ENCODE results near the gene KCTD1.

KCTD1 gene

DNA sequence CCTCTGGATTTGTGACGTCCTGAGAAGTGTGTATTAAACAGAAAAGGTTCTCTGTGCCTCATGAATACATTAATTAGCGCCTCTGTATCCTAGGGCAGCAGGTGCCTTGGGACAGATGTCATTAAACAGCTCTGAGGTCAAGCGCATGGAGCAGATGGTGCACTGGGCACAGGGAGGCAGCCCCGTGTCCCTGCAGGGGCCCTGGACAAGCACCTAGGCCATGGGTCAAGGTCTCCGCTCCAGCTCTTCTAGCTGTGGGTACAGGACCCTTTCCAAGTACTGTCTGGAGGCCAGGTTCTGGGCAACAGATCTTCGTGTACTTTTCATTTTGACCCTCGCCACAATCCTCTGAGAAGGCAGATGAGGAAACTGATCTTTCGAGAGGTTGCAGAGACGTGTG is 126.4 kb downstream of the KCTD1 start:
- no peaks in the 10 kb centered on the region for H3K27me3 ChIP-seq (ENCODE audit: insufficient read depth, poor library complexity, severe bottlenecking)
- TF ChIP-seq SPI1 (IDR thresholded peaks at IDR 0.05; ENCODE audit: borderline replicate concordance, low read depth), result no peak
- TF ChIP-seq CTCF (IDR thresholded peaks at IDR 0.05; ENCODE audit: insufficient read depth, low read length), result no peak
- no peak for TF ChIP-seq POLR2AphosphoS5 (IDR thresholded peaks at IDR 0.05; ENCODE audit: low read depth)
- no peak for TF ChIP-seq REST (IDR thresholded peaks at IDR 0.05; ENCODE audit: insufficient replicate concordance, low read depth)
- no peak for TF ChIP-seq GABPA (IDR thresholded peaks at IDR 0.05; ENCODE audit: low read depth)
- no peak overlapping the region for H3K4me3 ChIP-seq (replicated peaks; ENCODE audit: insufficient read depth, low read length)
- H3K27ac ChIP-seq (replicated peaks), result no peak overlapping the region
- DNase-seq (ENCODE audit: low read depth in 1 of 2, low spot score in 1 of 2), result no peak

DNA sequence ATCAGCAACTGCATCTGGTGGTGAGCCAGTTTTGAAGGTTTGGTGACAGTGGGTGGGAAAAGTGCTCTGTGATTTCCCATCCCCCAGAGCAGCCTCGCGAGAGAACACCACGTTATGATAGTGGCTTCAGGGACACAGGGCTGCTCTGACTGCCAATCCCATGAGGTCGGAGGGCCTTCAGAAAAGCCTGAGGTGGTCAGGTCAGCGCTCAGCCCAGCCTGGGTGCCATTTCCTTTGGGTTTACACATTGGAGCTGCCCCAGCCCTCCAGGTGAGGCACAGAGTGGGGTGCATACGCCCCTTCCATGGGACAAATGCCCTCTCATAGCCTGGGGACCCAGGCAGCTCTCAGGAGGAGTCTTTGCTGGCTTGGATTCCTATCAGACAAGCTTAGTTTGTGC is 126.8 kb downstream of the KCTD1 start:
- Histone ChIP-seq H3K27ac (replicated peaks) (no peak overlapping the region), H3K27me3 (ENCODE audit: insufficient read depth, poor library complexity, severe bottlenecking) (no peaks in the 10 kb centered on the region), H3K4me3 (replicated peaks; ENCODE audit: insufficient read depth, low read length) (no peak overlapping the region)
- DNase-seq (ENCODE audit: low read depth in 1 of 2, low spot score in 1 of 2), result no peak
- TF ChIP-seq CTCF (IDR thresholded peaks at IDR 0.05; ENCODE audit: insufficient read depth, low read length) (no peak), GABPA (IDR thresholded peaks at IDR 0.05; ENCODE audit: low read depth) (no peak), POLR2AphosphoS5 (IDR thresholded peaks at IDR 0.05; ENCODE audit: low read depth) (no peak), REST (IDR thresholded peaks at IDR 0.05; ENCODE audit: insufficient replicate concordance, low read depth) (no peak), SPI1 (IDR thresholded peaks at IDR 0.05; ENCODE audit: borderline replicate concordance, low read depth) (no peak)

GRCh38 chr18:26419746-26420145 is 128.6 kb downstream of the KCTD1 start:
- no peak overlapping the region for H3K27ac ChIP-seq (replicated peaks)
- H3K27me3 ChIP-seq (ENCODE audit: insufficient read depth, poor library complexity, severe bottlenecking), result no peaks in the 10 kb centered on the region
- TF ChIP-seq POLR2AphosphoS5 (IDR thresholded peaks at IDR 0.05; ENCODE audit: low read depth) (no peak), GABPA (IDR thresholded peaks at IDR 0.05; ENCODE audit: low read depth) (no peak), CTCF (IDR thresholded peaks at IDR 0.05; ENCODE audit: insufficient read depth, low read length) (no peak), SPI1 (IDR thresholded peaks at IDR 0.05; ENCODE audit: borderline replicate concordance, low read depth) (no peak), REST (IDR thresholded peaks at IDR 0.05; ENCODE audit: insufficient replicate concordance, low read depth) (no peak)
- no peak for DNase-seq (ENCODE audit: low read depth in 1 of 2, low spot score in 1 of 2)
- H3K4me3 ChIP-seq (replicated peaks; ENCODE audit: insufficient read depth, low read length), result no peak overlapping the region
